HEK293 (cell line): ENCODE data around the gene VMAC.

ENCODE experiments used
- KLF7 ChIP-seq: fragments of 450-650 bp; formaldehyde crosslinking; IDR thresholded peaks from 2 replicates; pipeline ENCODE4 v1.5.1; 2016; ENCODE audit warnings: missing biosample characterization, missing genetic modification characterization, borderline replicate concordance
- SALL2 ChIP-seq: fragments of 450-650 bp; formaldehyde crosslinking; IDR thresholded peaks from 2 replicates; pipeline ENCODE4 v1.5.0; 2017; ENCODE audit warnings: missing biosample characterization, mild to moderate bottlenecking, missing genetic modification characterization, borderline replicate concordance
- SCRT1 ChIP-seq: fragments of 450-650 bp; formaldehyde crosslinking; IDR thresholded peaks from 2 replicates; pipeline ENCODE4 v1.5.1; 2016; ENCODE audit warnings: missing biosample characterization, missing genetic modification characterization, borderline replicate concordance
- SP2 ChIP-seq: fragments of 450-650 bp; formaldehyde crosslinking; IDR thresholded peaks from 2 replicates; pipeline ENCODE4 v1.5.1; 2016; ENCODE audit warnings: missing biosample characterization, missing genetic modification characterization
- TRIM28 ChIP-seq: IDR thresholded peaks from 2 replicates; pipeline ENCODE4 v1.6.1; 2011; ENCODE audit warnings: low read length, control low read depth, borderline replicate concordance
- YY1 ChIP-seq: fragments of 450-650 bp; formaldehyde crosslinking; IDR thresholded peaks from 2 replicates; pipeline ENCODE4 v1.5.1; 2018; ENCODE audit warnings: missing biosample characterization, missing genetic modification characterization
- ZBTB21 ChIP-seq: fragments of 450-650 bp; formaldehyde crosslinking; IDR thresholded peaks from 2 replicates; pipeline ENCODE4 v1.5.1; 2017; ENCODE audit warnings: missing biosample characterization, missing genetic modification characterization
- ZNF114 ChIP-seq: fragments of 450-650 bp; formaldehyde crosslinking; IDR thresholded peaks from 2 replicates; pipeline ENCODE4 v1.5.0; 2017; ENCODE audit warnings: missing biosample characterization, missing genetic modification characterization
- ZNF274 ChIP-seq, 2 experiments: fragments of 200-500 bp in 1 of 2; fragments of 450-650 bp in 1 of 2; sonication (Bioruptor generic) in 1 of 2; formaldehyde crosslinking in 1 of 2; IDR thresholded peaks; 2 replicates each; pipeline versions ENCODE4 v1.5.1 to v1.6.1; 2014 to 2016; ENCODE audit warnings: borderline replicate concordance in 1 of 2, inconsistent platforms in 1 of 2, low read length in 1 of 2, missing biosample characterization in 1 of 2, missing genetic modification characterization in 1 of 2
- ZNF654 ChIP-seq: fragments of 450-650 bp; formaldehyde crosslinking; IDR thresholded peaks from 2 replicates; pipeline ENCODE4 v1.5.1; 2016; ENCODE audit warnings: low read depth, missing biosample characterization, missing genetic modification characterization
- ZNF791 ChIP-seq: fragments of 450-650 bp; formaldehyde crosslinking; IDR thresholded peaks from 2 replicates; pipeline ENCODE4 v1.5.1; 2016; ENCODE audit warnings: missing biosample characterization, missing genetic modification characterization
- TF ChIP-seq, protein P1 (sequence below): fragments of 450-650 bp; formaldehyde crosslinking; IDR thresholded peaks from 2 replicates; pipeline ENCODE4 v1.5.1; 2016; ENCODE audit warnings: missing biosample characterization, missing genetic modification characterization
- TF ChIP-seq, protein P2 (sequence below): fragments of 450-650 bp; formaldehyde crosslinking; IDR thresholded peaks from 2 replicates; pipeline ENCODE4 v1.5.1; 2016; ENCODE audit warnings: missing biosample characterization, missing genetic modification characterization
- TF ChIP-seq, protein P3 (sequence below): fragments of 450-650 bp; formaldehyde crosslinking; IDR thresholded peaks from 2 replicates; pipeline ENCODE4 v1.5.1; 2017; ENCODE audit warnings: missing biosample characterization, missing genetic modification characterization

DNA sequence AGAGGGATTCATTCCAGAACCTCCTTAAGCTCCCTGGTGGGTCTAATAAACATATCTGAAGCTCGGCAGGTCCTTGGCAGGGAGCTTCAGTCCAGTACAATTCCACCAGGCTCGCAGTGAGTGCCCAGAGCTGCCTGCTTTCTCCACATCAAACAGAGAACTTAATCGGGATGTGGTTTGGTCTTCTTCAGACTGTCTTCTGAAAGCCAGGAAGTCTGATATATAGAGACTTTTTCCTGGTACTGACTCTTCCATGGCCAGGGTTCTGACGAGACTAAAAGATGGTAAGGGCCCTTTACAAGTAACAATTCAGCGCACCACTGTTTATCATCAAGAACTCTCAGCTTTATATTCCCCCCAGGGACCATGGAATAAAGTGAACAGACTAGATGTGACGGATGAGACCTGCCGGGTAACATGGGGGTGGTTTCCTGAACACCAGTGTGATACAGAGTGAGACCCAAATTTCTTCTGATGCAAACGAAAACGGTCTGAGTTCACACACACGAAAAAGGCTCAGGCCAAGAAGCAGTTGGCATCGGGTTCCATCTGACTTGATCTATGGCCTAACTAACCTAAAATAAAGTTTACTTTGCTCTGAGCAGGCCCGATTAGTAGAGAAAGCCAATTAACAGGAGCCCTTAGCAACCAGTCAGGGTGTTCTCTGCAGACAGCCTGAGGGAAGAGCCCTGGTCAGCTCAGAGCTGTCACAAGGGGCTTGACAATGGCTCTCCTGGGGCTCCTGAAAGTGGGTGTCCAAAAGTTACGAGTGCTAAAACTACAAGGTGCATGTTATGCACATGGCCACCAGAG, 44.3 kb downstream of the VMAC start:
- TF ChIP-seq ZBTB21 (tag by site-specific recombination), result no peak
- TF ChIP-seq, protein P1, sequence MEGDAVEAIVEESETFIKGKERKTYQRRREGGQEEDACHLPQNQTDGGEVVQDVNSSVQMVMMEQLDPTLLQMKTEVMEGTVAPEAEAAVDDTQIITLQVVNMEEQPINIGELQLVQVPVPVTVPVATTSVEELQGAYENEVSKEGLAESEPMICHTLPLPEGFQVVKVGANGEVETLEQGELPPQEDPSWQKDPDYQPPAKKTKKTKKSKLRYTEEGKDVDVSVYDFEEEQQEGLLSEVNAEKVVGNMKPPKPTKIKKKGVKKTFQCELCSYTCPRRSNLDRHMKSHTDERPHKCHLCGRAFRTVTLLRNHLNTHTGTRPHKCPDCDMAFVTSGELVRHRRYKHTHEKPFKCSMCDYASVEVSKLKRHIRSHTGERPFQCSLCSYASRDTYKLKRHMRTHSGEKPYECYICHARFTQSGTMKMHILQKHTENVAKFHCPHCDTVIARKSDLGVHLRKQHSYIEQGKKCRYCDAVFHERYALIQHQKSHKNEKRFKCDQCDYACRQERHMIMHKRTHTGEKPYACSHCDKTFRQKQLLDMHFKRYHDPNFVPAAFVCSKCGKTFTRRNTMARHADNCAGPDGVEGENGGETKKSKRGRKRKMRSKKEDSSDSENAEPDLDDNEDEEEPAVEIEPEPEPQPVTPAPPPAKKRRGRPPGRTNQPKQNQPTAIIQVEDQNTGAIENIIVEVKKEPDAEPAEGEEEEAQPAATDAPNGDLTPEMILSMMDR, result no peak
- TF ChIP-seq ZNF654 (tag by site-specific recombination), result no peak
- TF ChIP-seq, protein P2, sequence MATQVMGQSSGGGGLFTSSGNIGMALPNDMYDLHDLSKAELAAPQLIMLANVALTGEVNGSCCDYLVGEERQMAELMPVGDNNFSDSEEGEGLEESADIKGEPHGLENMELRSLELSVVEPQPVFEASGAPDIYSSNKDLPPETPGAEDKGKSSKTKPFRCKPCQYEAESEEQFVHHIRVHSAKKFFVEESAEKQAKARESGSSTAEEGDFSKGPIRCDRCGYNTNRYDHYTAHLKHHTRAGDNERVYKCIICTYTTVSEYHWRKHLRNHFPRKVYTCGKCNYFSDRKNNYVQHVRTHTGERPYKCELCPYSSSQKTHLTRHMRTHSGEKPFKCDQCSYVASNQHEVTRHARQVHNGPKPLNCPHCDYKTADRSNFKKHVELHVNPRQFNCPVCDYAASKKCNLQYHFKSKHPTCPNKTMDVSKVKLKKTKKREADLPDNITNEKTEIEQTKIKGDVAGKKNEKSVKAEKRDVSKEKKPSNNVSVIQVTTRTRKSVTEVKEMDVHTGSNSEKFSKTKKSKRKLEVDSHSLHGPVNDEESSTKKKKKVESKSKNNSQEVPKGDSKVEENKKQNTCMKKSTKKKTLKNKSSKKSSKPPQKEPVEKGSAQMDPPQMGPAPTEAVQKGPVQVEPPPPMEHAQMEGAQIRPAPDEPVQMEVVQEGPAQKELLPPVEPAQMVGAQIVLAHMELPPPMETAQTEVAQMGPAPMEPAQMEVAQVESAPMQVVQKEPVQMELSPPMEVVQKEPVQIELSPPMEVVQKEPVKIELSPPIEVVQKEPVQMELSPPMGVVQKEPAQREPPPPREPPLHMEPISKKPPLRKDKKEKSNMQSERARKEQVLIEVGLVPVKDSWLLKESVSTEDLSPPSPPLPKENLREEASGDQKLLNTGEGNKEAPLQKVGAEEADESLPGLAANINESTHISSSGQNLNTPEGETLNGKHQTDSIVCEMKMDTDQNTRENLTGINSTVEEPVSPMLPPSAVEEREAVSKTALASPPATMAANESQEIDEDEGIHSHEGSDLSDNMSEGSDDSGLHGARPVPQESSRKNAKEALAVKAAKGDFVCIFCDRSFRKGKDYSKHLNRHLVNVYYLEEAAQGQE (tag by site-specific recombination), result no peak
- TF ChIP-seq KLF7 (tag by site-specific recombination), result no peak
- no peak for TF ChIP-seq SALL2 (tag by site-specific recombination)
- TF ChIP-seq SCRT1 (tag by site-specific recombination), result no peak
- no peak for TF ChIP-seq ZNF274 (IDR thresholded peaks at IDR 0.05; ENCODE audit: low read length)
- no peak for TF ChIP-seq ZNF274 (tag by site-specific recombination; IDR thresholded peaks at IDR 0.05; ENCODE audit: borderline replicate concordance)
- TF ChIP-seq, protein P3, sequence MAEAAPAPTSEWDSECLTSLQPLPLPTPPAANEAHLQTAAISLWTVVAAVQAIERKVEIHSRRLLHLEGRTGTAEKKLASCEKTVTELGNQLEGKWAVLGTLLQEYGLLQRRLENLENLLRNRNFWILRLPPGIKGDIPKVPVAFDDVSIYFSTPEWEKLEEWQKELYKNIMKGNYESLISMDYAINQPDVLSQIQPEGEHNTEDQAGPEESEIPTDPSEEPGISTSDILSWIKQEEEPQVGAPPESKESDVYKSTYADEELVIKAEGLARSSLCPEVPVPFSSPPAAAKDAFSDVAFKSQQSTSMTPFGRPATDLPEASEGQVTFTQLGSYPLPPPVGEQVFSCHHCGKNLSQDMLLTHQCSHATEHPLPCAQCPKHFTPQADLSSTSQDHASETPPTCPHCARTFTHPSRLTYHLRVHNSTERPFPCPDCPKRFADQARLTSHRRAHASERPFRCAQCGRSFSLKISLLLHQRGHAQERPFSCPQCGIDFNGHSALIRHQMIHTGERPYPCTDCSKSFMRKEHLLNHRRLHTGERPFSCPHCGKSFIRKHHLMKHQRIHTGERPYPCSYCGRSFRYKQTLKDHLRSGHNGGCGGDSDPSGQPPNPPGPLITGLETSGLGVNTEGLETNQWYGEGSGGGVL (tag by site-specific recombination), result no peak
- no peak for TF ChIP-seq ZNF791 (tag by site-specific recombination)
- no peak for TF ChIP-seq TRIM28
- no peak for TF ChIP-seq YY1 (tag by site-specific recombination)
- no peak for TF ChIP-seq ZNF114 (tag by site-specific recombination)
- TF ChIP-seq SP2 (tag by site-specific recombination), result no peak
